ENCODE results near the gene MTOR.

DNA sequence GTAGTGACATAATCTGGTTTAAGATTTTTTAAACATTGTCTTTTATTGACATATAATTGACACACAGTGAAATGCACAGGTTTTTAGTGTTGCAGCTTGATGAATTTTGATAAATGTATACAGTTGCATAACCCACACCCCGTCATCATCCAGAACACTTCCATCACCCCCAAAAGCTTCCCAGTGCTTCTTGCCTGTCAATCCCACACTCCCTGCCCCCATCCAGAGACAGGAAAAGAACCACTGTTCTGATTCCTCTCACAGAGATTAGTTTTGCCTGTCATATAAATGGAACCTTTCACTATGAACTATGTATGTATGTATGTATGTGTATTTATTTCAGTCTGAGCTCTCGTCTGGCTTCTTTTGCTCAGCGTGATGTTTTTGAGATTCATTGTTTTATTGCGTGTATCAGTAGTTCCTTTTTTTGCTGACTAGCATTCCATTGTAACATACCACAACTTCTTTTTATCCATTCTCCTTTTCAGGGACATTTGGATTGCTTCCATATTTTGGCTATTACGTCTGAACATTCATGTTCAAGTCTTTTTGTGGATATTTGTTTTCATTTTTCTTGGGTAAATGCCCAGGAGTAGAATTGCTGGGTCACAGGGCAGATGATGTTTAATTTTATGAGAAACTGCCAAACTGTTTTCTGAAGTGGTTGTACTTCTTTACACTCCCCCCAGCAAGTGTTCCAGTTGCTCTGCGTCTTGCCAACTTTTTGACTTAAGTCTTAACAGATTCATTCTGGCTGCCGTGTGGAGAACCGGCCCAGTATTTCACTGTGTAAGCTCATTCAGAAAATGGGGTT lies 19.4 kb upstream of the MTOR start:
- TF ChIP-seq, protein P1, sequence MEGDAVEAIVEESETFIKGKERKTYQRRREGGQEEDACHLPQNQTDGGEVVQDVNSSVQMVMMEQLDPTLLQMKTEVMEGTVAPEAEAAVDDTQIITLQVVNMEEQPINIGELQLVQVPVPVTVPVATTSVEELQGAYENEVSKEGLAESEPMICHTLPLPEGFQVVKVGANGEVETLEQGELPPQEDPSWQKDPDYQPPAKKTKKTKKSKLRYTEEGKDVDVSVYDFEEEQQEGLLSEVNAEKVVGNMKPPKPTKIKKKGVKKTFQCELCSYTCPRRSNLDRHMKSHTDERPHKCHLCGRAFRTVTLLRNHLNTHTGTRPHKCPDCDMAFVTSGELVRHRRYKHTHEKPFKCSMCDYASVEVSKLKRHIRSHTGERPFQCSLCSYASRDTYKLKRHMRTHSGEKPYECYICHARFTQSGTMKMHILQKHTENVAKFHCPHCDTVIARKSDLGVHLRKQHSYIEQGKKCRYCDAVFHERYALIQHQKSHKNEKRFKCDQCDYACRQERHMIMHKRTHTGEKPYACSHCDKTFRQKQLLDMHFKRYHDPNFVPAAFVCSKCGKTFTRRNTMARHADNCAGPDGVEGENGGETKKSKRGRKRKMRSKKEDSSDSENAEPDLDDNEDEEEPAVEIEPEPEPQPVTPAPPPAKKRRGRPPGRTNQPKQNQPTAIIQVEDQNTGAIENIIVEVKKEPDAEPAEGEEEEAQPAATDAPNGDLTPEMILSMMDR (IDR thresholded peaks at IDR 0.05; ENCODE audit: low read length), result no peak
- TF ChIP-seq EZH2 (optimal IDR thresholded peaks at IDR 0.05; ENCODE audit: low read depth, low read length), result no peak
